AG10803 (cell line): Measurements from ENCODE around the gene TEX12.

ENCODE experiments used
- DNase-seq: peaks from one replicate; pipeline ENCODE4 v3.0.0; 2010; ENCODE audit warnings: low read depth
- H3K4me3 ChIP-seq: 2 replicates; pipeline ENCODE4 v1.5.1; 2011; ENCODE audit warnings: mild to moderate bottlenecking, low read length, control low read depth
- TF ChIP-seq, protein P1 (sequence below): conservative IDR thresholded peaks from 2 replicates; pipeline ENCODE4 v1.5.1; 2011; ENCODE audit warnings: mild to moderate bottlenecking, low read length, control low read depth, inconsistent platforms

Gene TEX12

DNA sequence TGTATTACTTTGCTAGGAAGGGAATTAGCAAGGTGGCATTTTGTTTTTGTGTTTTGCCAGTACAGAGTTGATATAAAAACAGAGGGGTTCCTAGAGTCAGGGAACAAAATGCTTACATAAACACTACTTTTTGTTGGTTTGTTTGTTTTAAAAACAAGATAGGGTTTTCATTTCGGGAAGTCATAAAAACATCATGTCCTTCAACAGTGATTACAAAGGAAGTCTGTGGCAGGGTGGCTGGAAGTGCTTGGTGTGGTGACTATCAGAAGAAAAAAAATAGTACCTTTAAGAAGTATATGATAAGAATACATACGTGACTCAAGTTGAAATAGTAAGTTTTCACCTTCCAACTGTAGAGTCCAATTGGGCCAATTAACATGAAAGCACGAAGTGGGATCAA lies 2.1 kb upstream of the TEX12 start:
- no peak for DNase-seq
- H3K4me3 ChIP-seq: no peak overlapping the region
- TF ChIP-seq, protein P1, sequence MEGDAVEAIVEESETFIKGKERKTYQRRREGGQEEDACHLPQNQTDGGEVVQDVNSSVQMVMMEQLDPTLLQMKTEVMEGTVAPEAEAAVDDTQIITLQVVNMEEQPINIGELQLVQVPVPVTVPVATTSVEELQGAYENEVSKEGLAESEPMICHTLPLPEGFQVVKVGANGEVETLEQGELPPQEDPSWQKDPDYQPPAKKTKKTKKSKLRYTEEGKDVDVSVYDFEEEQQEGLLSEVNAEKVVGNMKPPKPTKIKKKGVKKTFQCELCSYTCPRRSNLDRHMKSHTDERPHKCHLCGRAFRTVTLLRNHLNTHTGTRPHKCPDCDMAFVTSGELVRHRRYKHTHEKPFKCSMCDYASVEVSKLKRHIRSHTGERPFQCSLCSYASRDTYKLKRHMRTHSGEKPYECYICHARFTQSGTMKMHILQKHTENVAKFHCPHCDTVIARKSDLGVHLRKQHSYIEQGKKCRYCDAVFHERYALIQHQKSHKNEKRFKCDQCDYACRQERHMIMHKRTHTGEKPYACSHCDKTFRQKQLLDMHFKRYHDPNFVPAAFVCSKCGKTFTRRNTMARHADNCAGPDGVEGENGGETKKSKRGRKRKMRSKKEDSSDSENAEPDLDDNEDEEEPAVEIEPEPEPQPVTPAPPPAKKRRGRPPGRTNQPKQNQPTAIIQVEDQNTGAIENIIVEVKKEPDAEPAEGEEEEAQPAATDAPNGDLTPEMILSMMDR: no peak

- DNase-seq: peak; percentile 80
Observed at GRCh38 chr11:112166562-112166961, 610 bp upstream of the TEX12 start.

DNA sequence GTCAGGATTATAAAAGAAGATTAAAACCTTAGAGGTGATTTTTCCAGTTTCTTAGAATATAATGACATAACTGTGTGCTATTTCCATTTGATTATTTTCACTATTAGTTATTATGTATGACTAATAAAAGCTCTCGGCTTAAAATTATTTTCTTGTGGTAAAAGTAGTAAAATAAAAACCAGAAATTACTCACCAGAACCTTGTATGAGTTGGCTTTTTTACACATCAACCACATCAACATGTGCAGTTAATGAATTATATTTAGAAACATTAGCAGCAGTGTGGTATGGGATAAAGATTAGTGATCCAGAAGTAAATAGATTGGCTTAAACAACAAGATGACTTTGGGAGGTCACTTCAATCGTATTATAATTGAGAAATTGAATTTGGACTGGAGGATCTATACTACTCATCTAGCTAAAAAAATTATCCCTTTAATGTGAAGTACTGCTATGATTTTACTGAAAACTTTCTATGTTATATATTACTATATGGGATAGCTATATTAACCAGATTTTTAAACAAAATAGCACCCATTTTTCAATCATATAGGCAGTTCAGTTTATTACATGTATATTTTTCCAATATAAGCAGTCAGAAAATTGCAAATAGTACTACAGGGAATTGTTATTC lies 5.3 kb downstream of the TEX12 start:
- TF ChIP-seq, protein P1: no peak
- H3K4me3 ChIP-seq: no peak overlapping the region
- peak; percentile 57 for DNase-seq

More at GRCh38 chr11:112166562-112166961, 610 bp upstream of the TEX12 start:
- no peak overlapping the region for H3K4me3 ChIP-seq
- TF ChIP-seq, protein P1: no peak

- TF ChIP-seq, protein P1: no peak
- peak; percentile 19 for DNase-seq
- H3K4me3 ChIP-seq: no peak overlapping the region
Observed at GRCh38 chr11:112173152-112173551, 6.0 kb downstream of the TEX12 start.

DNA sequence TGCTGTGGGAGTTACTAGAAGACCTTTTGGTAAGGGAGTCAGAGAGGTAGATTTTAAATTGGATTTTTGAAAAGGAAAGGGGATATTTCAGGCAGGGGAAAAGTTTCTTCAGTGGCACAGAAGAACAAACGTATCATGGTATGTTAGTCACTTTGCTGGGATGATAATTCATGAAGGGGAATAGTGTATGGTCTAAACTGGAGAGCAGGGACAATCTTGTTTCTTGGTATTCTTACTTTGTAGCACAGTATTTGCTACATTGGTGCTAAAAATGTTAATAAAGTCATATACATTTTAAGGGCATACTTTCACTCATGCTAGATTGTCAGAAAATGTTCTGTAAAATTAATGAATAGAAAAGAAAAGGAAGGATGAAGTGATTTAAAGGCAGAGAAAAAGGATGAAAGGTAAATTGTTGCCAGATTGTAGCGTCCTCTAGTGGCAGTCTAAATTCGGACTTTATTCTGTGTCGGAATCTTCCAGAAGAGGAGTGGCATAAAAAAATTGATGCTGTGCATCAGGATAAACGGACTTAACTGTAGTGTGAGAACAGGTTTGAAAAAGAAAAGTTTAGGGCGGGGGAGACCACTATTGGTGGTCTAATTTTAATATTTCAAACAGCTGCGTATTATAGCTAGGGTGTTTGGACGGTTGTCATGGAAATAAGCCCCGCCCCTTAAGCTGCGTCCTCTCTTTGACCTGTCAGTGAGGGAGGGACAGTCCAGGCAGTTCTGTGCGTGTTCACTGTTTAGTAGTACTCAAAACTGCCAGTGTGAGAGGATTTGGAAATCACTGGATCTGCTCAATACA lies 7.8 kb downstream of the TEX12 start, which contains the start of gene BCO2:
TSS of gene BCO2 (plus strand) at position 724 of the 810 bp plus-strand sequence. CDS start 90 bp downstream, outside the sequence.
- TF ChIP-seq, protein P1: peak; percentile 83

DNA sequence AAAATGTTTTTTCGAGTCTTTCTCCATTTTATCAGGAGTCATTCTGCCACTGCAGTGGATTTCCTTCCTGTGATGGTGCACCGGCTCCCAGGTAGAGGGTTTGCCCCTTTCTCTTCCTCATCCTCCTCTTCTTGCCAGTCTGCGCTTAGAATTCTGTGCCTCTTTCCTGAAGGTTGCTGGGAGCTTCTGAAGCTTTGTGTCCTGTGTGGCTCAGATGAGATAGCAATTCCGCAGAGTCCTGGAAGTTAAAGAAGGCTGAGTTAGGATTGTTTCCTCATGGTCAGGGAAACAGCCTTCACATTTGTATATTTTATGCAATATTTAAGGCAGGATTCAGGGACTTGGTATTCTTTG lies 8.4 kb downstream of the TEX12 start:
- no peak overlapping the region for H3K4me3 ChIP-seq
- DNase-seq: no peak
- TF ChIP-seq, protein P1: no peak

More for the DNA sequence above, 7.8 kb downstream of the TEX12 start, which contains the start of gene BCO2:
- peak within 1 kb of the TSS; percentile 23 for H3K4me3 ChIP-seq
- DNase-seq: peak; percentile 67
